ENCODE data around the gene ARAP2. TPM values are rescaled to one million over a fixed set of nuclear protein-coding genes. Genes with fewer than 3 reads are reported as not detected.

The ARAP2 gene
- total and polyA plus RNA-seq, 2 of the 13 experiments (the other 11 are each of a cell fraction or from before 2014, with no cell fraction given) = 0.37 to 1.4 TPM

- TF ChIP-seq ZNF44 (CRISPR knock-in tag; IDR thresholded peaks at IDR 0.05) (no peak), ERF (CRISPR knock-in tag; IDR thresholded peaks at IDR 0.05) (no peak), NFYB (CRISPR knock-in tag; IDR thresholded peaks at IDR 0.05) (no peak), CBX2 (IDR thresholded peaks at IDR 0.05; ENCODE audit: low read depth, low read length) (no peak), CBX2 (CRISPR knock-in tag; IDR thresholded peaks at IDR 0.05; ENCODE audit: low read depth) (no peak), KDM4B (CRISPR knock-in tag; IDR thresholded peaks at IDR 0.05) (no peak), ZNF558 (CRISPR knock-in tag; IDR thresholded peaks at IDR 0.05; ENCODE audit: borderline replicate concordance) (no peak), NONO (IDR thresholded peaks at IDR 0.05) (no peak), NONO (CRISPR knock-in tag; conservative IDR thresholded peaks at IDR 0.05) (no peak), STAT5B (CRISPR knock-in tag; IDR thresholded peaks at IDR 0.05) (no peak), PCBP1 (IDR thresholded peaks at IDR 0.05; ENCODE audit: borderline replicate concordance, low read depth, low read length) (no peak), TGIF2 (CRISPR knock-in tag; IDR thresholded peaks at IDR 0.05) (no peak), SMYD3 (CRISPR knock-in tag; IDR thresholded peaks at IDR 0.05) (no peak), HOXA7 (CRISPR knock-in tag; IDR thresholded peaks at IDR 0.05) (no peak)
- TF ChIP-seq, protein P1, sequence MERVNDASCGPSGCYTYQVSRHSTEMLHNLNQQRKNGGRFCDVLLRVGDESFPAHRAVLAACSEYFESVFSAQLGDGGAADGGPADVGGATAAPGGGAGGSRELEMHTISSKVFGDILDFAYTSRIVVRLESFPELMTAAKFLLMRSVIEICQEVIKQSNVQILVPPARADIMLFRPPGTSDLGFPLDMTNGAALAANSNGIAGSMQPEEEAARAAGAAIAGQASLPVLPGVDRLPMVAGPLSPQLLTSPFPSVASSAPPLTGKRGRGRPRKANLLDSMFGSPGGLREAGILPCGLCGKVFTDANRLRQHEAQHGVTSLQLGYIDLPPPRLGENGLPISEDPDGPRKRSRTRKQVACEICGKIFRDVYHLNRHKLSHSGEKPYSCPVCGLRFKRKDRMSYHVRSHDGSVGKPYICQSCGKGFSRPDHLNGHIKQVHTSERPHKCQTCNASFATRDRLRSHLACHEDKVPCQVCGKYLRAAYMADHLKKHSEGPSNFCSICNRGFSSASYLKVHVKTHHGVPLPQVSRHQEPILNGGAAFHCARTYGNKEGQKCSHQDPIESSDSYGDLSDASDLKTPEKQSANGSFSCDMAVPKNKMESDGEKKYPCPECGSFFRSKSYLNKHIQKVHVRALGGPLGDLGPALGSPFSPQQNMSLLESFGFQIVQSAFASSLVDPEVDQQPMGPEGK (CRISPR knock-in tag; IDR thresholded peaks at IDR 0.05) = no peak
- DNase-seq (ENCODE audit: low spot score) (no peak), ATAC-seq (no peak), FAIRE-seq (no peak)
- Histone ChIP-seq H3K4me3 (replicated peaks in 1 of 3; ENCODE audit: insufficient read depth in 1 of 3, low read depth in 2 of 3, low read length in 3 of 3) (no peak overlapping the region), H4K20me1 (ENCODE audit: insufficient read depth, low read length) (no peaks in the 10 kb centered on the region), H3K9me3 (ENCODE audit: low read length) (no peaks in the 10 kb centered on the region; the same call in 1 of the 2 replicates), H3K27ac (ENCODE audit: extremely low read length, insufficient read depth, low read length) (no peak overlapping the region), H3K9ac (ENCODE audit: insufficient read depth, low read depth, low read length) (no peak overlapping the region), H3K4me2 (ENCODE audit: low read depth, low read length) (no peak overlapping the region), H3K79me2 (ENCODE audit: insufficient read depth, low read length) (no peaks in the 10 kb centered on the region), H2AFZ (ENCODE audit: low read length) (no peak overlapping the region), H3K36me3 (replicated peaks in 1 of 2; ENCODE audit: control insufficient read depth in 1 of 2, insufficient read depth in 2 of 2, low read length in 2 of 2) (no peaks in the 10 kb centered on the region), H3K27me3 (ENCODE audit: control insufficient read depth in 1 of 2, insufficient read depth in 2 of 2, low read length in 2 of 2) (no peaks in the 10 kb centered on the region), H3K4me1 (ENCODE audit: insufficient read depth, low read length) (no peaks in the 10 kb centered on the region)
- WGBS (ENCODE audit: low lambda C conversion rate) = 40% methylated on average over 5 of the region's 5 CpGs
- intact Hi-C loops (cut with micrococcal nuclease; ENCODE audit: unreplicated experiment) (no loop called here), in situ Hi-C loops (cut with HindIII; ENCODE audit: extremely low pct_ligation_motif_present, low pct_unique_long_range_greater_than_20kb) (no loop called here)
- BruUV-seq (replicated peaks) = no TSS peak
- ChIA-PET POLR2A (no interaction called here), CTCF (ENCODE audit: low intra/inter-chr PET ratio, low total read pairs) (no interaction called here)
Measured at GRCh38 chr4:36027203-36027602, 217.1 kb downstream of the ARAP2 start.
